Stimulated activated CD8-positive, alpha-beta memory T cell treated with anti-CD3 and anti-CD28 coated beads, Interleukin-12 subunit alpha, Interleukin-12 subunit beta, amount 100 ng/mL, for 24 hours (primary cell): ENCODE results near the gene BLMH.

Experiments used
- DNase-seq: peaks from one replicate; pipeline ENCODE4 v3.0.0-alpha.2; 2020; ENCODE audit errors: extremely low read depth

BLMH gene

GRCh38 chr17:30291543-30292285 is at the start of gene BLMH:
Gene BLMH (minus strand): TSS chr17:30291944. CDS start chr17:30291819, 125 bp downstream.
- DNase-seq, result peak; percentile 72

- no peak for DNase-seq
These were observed 49.1 kb upstream of the BLMH start for GRCh38 chr17:30340801-30341356.

GRCh38 chr17:30339086-30339485 is 47.3 kb upstream of the BLMH start:
- DNase-seq, result no peak

- no peak for DNase-seq
These were observed 45.8 kb upstream of the BLMH start for GRCh38 chr17:30337393-30337999.

- DNase-seq, result no peak
These were observed 44.8 kb upstream of the BLMH start for GRCh38 chr17:30336369-30337171.

DNA sequence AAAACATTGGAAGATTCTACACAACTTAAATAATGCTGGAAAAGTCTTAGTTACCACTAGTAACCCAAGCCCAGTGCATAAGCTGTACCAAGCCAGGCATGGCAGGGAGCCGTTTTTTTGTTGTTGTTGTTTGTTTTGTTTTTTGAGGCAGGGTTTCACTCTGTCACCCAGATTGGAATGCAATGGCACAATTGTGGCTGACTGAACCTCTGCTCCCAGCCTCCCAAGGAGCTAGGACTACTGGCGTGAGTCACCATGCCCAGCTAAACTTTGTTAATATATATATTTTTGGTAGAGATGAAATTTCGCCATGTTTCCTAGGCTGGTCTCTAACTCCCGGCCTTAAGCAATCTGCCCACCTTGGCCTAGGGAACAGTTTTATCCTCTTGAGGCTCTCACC is 42.7 kb upstream of the BLMH start:
- no peak for DNase-seq

DNA sequence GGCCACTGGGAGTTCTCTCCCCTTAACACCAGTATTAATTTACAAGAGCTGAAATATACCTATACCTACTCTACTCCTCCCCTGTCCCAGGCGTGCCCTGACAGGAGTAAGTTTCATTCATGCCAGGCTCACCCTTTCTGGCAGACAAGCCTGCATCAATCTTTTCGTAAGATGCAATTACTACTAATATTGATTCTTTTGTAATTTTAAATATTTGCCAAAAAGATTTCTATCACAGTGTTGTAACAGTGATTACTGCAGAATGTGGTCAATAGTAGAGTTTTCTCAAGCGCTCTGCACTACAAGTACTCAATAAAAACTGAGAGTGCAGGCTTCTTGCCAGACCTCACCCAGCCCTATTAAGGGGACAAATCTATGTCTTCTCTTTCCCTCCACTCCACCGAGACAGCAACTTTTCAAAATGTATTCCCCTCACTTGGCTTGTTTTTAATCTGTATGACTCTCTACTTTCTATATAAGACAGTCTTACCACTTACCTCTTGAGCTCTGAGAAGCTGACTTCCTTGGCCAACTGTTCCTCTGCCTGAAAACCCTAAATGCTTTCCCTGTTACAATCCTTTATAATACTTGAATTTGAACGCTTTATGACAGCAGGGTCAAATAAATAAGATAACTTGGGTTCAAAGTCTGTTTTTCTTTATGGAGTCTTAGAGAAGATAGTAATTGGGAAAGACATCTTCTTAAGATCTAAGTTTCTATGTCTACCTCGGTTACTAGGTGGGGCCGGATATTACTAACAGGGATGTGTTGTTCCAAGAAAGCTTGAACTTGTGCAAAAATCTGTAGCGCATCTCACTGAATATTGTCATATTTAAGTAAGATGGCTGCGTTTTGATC is 42.0 kb upstream of the BLMH start, which contains the start of gene TMIGD1:
Gene TMIGD1 (minus strand): TSS at position 555 of the 858 bp plus-strand sequence. CDS start 1,924 bp downstream, outside the sequence.
- DNase-seq, result no peak

DNA sequence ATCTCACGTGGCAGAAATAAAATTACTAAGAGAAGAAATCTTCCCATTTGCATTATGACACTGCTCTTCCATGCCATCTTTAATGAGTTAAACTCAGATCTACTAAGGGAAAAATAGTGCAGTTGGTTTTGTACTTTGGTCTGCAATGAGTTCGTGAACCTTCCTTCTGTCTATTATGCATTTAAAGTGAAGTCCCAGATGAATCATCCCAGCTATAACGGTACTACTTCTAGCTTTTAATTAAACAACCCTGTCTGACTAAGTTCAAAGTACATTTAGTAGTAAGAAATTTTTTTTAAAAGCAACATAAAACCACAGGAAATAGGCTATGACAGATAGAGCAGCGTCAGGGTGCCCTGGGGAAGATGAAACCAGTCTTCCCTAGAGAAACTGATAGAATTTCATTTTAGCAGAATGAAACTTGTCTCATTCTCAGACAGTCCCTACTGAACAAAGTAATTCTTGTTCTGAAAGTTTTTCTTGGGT is 40.4 kb upstream of the BLMH start:
- DNase-seq, result no peak

GRCh38 chr17:30326809-30327208 is 35.1 kb upstream of the BLMH start:
- DNase-seq, result no peak

- no peak for DNase-seq
These were observed 33.0 kb upstream of the BLMH start for GRCh38 chr17:30324723-30325122.

DNA sequence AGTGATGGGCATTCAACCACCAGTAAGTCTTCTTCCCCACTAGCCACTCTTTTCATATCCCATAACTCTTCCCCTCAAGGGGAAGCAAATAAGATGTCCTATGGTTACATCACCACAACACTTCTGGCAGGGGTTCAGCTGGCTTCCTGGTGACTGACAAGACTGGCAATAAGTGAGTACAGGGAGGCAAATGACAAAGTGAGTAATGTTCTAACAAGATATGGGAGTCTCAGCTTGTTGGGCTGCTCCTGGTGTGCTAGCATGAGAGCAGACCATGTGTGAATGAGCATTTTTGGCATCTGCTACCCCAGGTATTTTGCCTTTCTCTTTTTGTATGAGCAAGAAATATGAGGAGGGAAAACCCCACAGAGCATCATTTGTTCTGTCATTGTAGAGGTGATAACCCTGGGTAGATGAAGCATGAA is 32.2 kb upstream of the BLMH start:
- no peak for DNase-seq

DNA sequence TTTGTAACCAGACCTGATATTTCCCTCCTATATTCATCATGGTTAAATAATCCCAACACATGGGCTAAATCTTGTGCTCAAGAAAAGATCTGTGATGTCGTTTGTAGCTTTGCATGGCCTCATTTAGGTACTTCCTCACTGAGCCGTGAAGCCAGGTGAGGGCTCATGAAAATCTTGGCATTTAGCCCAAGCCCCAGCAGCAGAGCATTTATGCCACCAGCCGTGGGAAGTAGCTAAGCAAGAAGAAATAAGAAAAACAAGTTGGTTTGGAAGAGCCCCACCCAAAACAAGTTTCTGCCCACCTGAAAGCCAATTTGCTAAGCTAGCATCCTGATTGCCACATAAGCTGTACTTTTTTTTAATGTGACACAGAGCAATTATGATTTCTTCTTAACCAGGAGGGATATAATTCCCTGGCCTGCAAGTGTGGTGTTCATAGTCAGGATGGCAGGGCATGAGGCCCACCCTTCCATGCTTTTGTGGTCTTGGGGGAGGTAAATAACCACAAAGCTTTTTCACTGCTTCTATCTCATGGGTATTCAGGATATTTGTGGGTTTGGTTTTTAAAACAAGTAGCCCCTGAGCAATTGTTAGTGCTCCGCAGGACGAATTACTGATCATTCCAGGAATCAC is 31.6 kb upstream of the BLMH start:
- no peak for DNase-seq

DNA sequence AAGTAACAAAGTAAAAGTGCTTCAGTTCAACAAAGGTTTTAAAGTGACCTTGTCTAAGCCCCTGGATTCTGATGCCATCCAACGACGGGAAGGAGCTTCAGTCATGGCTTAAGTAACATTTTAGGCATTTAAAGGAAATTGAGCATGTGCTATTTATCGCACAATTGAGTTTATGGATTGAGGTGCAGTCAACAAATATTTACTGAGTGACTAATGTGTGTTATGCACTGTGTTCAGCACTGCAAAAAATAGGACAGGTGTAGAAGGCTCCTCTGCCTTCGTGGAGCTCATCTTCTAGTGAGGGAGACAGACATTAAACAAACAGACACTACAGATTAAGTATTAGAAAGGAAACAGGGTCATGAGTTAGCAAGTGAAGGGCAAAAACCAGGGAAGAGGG is 29.6 kb upstream of the BLMH start:
- DNase-seq, result no peak

DNA sequence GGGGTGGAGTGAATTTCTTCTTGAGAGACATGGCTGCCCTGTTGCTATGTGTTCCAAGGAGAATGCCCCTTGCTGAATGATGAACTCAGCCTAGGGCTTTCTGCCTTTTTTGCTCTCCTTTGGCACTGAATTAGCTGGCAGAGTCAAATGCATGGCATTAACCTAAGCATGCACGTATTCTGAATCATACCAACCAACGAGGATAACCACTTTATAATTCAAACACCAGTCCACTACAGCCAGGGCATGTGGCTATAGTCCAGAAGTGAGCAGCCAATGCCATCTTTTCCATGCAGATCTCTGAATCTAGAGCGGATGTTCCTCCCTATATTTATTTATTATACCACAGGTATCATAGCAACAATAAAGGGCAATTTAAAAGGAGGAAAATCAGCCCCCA is 26.4 kb upstream of the BLMH start:
- no peak for DNase-seq

DNA sequence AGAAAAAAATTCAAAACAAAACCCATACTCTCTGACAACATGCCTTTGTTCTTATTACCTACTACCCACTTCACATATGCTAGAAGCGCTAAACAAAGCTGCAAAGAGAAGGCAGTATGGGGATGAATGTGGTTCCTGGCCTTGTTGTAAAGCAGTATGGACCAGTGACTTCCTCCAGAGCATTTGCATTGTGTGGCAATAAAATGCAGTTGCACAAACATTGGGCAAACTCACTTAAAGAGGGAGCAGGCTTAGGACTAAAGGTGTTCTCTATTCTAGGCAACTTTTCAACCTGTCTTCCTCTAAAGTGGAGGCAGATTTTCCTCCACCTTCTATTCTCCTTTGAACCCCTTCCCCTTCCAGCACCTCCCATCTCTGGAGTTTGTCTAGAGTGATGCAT is 25.0 kb upstream of the BLMH start:
- no peak for DNase-seq

DNA sequence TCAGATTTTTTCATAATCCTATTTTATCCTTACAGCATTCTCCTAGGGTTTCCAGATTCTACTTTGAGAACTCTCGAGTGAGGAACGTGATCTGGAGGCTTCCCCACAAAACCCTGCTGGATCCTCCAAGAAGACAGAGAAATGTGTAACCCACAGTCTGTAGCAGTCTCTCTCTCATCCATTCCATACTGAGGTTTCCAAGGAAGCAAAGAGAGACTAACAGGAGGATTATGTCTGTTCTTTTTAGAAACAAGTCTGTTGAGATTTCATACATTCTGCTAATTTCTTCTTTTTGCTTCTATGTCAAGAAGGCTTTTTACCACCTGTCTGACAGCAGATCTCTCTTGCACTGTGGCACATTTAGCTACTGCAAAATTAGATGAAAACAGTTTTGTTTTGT is 23.4 kb upstream of the BLMH start:
- DNase-seq, result no peak

GRCh38 chr17:30314474-30314873 is 22.7 kb upstream of the BLMH start:
- DNase-seq, result no peak

GRCh38 chr17:30312226-30312625 is 20.5 kb upstream of the BLMH start:
- DNase-seq, result no peak

DNA sequence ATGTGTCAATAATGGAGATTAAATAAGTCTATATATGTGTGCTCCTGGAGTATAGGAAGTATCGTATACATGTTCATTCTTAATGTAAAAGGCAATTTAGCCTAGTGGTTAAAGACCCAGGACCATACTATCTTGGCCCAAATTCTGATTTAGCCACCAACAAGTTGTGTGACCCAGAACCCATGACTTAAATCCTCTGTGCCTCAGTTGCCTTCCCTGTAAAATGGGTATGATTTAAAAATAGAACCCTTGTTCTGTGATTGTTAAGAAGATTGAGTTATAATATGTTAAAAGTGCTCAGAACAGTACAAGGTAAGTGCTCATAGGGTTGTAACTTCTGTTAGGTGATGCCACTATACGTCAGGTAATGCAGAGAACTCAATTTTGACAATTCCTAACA is 18.8 kb upstream of the BLMH start:
- no peak for DNase-seq

DNA sequence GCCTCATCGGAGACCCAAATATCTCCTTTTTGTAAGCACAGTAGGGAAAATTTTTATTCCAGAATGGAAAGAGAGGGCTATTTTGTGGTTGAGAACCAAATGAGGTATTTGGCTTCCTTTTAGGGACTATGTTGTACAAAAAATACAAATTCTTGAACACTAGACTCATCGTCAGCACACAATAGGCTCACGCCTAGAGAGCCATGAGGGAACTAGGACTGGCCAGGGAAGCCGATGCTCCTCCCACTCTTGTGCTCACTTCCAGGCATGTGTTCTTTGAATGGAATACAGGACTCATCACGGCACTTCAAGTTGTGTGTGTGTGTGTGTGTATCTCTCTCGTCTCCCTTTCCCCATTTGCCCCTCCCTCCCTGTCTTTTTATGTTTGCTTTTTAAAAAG is 17.8 kb upstream of the BLMH start:
- no peak for DNase-seq

DNA sequence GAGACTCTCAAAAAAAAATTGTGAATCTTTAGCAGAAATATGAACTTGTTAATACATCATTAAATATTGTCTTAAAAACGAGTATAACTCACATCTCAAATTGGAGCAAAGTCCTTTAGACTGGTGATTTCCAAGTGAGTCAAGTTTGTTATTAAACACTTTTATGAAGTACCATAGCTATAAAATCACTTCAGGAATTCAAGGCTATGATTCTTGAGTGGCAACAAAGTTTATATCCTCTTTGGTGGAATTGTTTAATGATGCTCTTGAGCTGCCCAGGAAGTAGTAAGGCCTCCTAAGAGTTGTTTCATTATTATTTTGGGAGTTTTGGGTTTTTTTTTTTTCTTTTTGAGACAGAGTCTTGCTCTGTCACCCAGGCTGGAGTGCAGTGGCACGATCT is 16.7 kb upstream of the BLMH start:
- no peak for DNase-seq
